HepG2 (cell line): ENCODE measurements around the gene SCAI.

Source experiments
- TF ChIP-seq, protein P1 (sequence below), 2 experiments: IDR thresholded peaks; 2 replicates each; pipeline ENCODE4 v1.6.1; 2011 to 2012; ENCODE audit warnings: low read length in 2 of 2, borderline replicate concordance in 1 of 2, low read depth in 1 of 2, mild to moderate bottlenecking in 1 of 2, moderate library complexity in 1 of 2
- TF ChIP-seq, protein P2 (sequence below): sonication (generic); formaldehyde crosslinking; IDR thresholded peaks from 2 replicates; pipeline ENCODE4 v1.4.0; 2020; ENCODE audit warnings: mild to moderate bottlenecking, missing genetic modification reagents

DNA sequence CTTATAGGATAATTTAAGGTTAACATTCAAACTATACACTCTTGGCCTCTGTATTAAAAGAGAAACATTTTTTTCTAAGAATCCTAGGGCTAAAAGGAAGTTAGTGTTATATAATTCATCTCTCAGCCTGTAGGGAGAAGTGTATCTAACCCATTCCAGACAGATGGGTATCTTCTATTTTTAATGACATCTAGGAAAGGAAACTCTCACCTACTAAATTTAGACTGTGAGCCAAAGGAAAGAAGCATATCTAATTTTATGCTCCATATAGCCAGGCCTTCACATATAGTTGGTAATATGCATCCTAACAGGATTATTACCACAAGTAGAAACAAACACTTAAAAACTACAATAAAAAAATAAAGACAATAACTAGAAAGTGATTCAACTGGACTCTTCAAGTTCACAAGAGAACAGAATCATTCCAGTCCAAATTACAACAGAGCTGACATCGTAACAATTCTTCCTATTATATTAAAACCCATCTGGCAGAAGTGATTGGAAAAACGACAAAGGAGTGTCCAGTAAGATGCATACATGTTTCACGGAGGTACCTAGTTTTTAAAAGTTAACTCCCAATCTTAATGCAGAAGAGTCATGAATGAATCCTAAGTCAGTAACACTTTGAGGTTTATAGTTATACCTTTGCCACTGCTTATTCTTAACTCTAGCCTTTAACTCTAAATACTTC lies 39.4 kb downstream of the SCAI start:
- TF ChIP-seq, protein P1, sequence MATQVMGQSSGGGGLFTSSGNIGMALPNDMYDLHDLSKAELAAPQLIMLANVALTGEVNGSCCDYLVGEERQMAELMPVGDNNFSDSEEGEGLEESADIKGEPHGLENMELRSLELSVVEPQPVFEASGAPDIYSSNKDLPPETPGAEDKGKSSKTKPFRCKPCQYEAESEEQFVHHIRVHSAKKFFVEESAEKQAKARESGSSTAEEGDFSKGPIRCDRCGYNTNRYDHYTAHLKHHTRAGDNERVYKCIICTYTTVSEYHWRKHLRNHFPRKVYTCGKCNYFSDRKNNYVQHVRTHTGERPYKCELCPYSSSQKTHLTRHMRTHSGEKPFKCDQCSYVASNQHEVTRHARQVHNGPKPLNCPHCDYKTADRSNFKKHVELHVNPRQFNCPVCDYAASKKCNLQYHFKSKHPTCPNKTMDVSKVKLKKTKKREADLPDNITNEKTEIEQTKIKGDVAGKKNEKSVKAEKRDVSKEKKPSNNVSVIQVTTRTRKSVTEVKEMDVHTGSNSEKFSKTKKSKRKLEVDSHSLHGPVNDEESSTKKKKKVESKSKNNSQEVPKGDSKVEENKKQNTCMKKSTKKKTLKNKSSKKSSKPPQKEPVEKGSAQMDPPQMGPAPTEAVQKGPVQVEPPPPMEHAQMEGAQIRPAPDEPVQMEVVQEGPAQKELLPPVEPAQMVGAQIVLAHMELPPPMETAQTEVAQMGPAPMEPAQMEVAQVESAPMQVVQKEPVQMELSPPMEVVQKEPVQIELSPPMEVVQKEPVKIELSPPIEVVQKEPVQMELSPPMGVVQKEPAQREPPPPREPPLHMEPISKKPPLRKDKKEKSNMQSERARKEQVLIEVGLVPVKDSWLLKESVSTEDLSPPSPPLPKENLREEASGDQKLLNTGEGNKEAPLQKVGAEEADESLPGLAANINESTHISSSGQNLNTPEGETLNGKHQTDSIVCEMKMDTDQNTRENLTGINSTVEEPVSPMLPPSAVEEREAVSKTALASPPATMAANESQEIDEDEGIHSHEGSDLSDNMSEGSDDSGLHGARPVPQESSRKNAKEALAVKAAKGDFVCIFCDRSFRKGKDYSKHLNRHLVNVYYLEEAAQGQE (IDR thresholded peaks at IDR 0.05; ENCODE audit: borderline replicate concordance in 1 of 2, low read depth in 1 of 2, low read length in 2 of 2) = no peak
- TF ChIP-seq, protein P2, sequence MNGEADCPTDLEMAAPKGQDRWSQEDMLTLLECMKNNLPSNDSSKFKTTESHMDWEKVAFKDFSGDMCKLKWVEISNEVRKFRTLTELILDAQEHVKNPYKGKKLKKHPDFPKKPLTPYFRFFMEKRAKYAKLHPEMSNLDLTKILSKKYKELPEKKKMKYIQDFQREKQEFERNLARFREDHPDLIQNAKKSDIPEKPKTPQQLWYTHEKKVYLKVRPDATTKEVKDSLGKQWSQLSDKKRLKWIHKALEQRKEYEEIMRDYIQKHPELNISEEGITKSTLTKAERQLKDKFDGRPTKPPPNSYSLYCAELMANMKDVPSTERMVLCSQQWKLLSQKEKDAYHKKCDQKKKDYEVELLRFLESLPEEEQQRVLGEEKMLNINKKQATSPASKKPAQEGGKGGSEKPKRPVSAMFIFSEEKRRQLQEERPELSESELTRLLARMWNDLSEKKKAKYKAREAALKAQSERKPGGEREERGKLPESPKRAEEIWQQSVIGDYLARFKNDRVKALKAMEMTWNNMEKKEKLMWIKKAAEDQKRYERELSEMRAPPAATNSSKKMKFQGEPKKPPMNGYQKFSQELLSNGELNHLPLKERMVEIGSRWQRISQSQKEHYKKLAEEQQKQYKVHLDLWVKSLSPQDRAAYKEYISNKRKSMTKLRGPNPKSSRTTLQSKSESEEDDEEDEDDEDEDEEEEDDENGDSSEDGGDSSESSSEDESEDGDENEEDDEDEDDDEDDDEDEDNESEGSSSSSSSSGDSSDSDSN (CRISPR knock-in tag) = no peak
